Measurements from ENCODE around the gene MAGI2.

DNA sequence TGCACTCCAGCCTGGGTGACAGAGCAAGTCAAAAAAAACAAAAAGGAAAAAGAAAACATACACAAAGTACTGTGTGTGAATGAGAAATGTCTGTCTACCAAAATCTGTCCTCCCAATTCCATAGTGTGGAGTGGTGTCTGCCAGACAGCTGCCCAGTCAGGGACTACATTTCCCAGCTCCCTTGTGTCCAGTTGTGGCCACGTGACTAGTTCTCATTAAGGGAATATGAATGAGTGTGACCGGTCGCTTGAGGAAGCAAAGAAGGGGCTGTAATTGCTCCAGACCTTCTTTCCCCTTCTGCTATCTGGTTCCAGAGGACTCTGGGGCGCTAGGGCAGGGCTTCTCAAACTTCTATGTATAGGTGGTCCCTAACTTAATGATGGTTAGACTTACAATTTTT lies 1450.8 kb downstream of the MAGI2 start:
- TF ChIP-seq, protein P1, sequence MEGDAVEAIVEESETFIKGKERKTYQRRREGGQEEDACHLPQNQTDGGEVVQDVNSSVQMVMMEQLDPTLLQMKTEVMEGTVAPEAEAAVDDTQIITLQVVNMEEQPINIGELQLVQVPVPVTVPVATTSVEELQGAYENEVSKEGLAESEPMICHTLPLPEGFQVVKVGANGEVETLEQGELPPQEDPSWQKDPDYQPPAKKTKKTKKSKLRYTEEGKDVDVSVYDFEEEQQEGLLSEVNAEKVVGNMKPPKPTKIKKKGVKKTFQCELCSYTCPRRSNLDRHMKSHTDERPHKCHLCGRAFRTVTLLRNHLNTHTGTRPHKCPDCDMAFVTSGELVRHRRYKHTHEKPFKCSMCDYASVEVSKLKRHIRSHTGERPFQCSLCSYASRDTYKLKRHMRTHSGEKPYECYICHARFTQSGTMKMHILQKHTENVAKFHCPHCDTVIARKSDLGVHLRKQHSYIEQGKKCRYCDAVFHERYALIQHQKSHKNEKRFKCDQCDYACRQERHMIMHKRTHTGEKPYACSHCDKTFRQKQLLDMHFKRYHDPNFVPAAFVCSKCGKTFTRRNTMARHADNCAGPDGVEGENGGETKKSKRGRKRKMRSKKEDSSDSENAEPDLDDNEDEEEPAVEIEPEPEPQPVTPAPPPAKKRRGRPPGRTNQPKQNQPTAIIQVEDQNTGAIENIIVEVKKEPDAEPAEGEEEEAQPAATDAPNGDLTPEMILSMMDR (IDR thresholded peaks at IDR 0.05; ENCODE audit: low read depth, low read length, poor library complexity, severe bottlenecking), result no peak
- TF ChIP-seq EZH2phosphoT487 (IDR thresholded peaks at IDR 0.05; ENCODE audit: borderline replicate concordance, low read length), result no peak
